ENCODE measurements around the gene SLC35E2B. TPM values are rescaled to one million over a fixed set of nuclear protein-coding genes. Genes with fewer than 3 reads are reported as not detected.

The SLC35E2B gene
- total RNA-seq, 1 donor from 2014 or later, result 38.3 TPM

DNA sequence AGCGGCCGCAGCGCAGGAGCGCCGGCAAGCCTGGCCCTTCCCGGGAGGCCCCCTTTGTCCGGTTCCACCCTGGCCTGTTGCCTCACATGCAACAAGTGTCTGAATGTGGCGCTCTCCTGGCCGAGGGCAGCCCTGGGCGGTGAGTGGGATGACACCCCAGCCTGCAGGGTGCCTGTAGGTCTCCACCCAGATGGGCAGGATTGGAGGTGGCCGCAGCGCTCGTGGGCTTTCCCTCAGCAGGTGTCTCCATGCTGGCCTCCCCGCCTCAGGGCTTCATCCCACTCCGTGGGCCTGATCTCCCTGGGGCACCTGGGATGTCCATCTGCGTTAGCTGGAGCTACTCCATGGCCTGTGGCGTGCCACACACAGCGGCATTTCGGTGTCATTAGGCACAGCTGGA lies 75.8 kb downstream of the SLC35E2B start:
- intact Hi-C loops (cut with DNase I), result no loop called here
- no peak for DNase-seq (ENCODE audit: extremely low spot score in 2 of 2)
- Histone ChIP-seq H3K36me3 (peaks cover 0 to 9% of the 10 kb centered on the region in 2 donors), H3K27me3 (no peaks in the 10 kb centered on the region), H3K4me1 (peaks cover 40% of the 10 kb centered on the region), H3K9me3 (no peaks in the 10 kb centered on the region), H3K27ac (no peak overlapping the region), H3K4me3 (peak overlapping the region; percentile 92 to 94)
- TF ChIP-seq, protein P1, sequence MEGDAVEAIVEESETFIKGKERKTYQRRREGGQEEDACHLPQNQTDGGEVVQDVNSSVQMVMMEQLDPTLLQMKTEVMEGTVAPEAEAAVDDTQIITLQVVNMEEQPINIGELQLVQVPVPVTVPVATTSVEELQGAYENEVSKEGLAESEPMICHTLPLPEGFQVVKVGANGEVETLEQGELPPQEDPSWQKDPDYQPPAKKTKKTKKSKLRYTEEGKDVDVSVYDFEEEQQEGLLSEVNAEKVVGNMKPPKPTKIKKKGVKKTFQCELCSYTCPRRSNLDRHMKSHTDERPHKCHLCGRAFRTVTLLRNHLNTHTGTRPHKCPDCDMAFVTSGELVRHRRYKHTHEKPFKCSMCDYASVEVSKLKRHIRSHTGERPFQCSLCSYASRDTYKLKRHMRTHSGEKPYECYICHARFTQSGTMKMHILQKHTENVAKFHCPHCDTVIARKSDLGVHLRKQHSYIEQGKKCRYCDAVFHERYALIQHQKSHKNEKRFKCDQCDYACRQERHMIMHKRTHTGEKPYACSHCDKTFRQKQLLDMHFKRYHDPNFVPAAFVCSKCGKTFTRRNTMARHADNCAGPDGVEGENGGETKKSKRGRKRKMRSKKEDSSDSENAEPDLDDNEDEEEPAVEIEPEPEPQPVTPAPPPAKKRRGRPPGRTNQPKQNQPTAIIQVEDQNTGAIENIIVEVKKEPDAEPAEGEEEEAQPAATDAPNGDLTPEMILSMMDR (IDR thresholded peaks at IDR 0.05), result no peak
- no peak for TF ChIP-seq POLR2A (IDR thresholded peaks at IDR 0.05)
- no peak for TF ChIP-seq POLR2AphosphoS5 (IDR thresholded peaks at IDR 0.05; ENCODE audit: insufficient read depth in 1 of 2, low read depth in 1 of 2)

DNA sequence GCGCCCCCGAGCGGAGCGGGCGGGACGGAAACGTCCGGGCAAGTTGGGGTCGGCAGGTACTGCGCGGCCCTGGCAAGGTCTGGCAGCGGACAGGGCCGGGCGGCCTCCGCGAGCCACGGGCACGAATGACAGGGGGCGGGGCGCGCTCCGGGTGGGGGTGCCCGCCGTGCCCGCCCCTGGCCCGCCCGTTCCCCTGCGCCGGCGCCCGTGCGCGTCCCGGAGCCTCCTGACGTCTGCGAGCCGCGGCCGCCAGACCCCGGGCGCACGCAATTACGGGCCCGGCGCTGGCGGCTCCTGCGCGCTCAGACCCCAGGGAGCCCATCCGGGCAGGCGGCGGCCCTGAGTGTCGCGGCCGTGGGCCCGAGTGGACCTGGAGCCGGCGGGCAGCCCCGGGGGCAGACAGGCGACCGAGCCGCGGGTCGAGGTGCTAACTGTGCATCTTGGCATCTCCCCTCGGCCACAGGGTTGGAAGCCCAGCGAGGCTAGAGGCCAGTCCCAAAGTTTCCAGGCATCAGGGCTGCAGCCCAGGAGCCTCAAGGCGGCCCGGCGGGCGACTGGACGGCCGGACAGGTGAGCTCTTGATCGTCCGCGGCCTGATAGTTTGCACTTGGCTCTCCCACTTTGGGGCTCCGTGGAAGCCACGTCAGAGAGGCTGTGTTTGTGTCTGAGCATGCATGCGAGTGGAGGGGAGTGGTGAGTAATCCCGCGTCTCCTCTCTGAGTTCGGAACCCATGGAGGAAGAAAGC lies 76.4 kb downstream of the SLC35E2B start:
- Histone ChIP-seq H3K36me3 (peaks cover 0 to 9% of the 10 kb centered on the region in 2 donors), H3K27me3 (no peaks in the 10 kb centered on the region), H3K9me3 (no peaks in the 10 kb centered on the region), H3K27ac (peak overlapping the region; percentile 100), H3K4me1 (peaks cover 40% of the 10 kb centered on the region), H3K4me3 (peak overlapping the region; percentile 92 to 94)
- DNase-seq (ENCODE audit: extremely low spot score in 2 of 2), result no peak
- intact Hi-C loops (cut with DNase I), result no loop called here
- TF ChIP-seq POLR2A (IDR thresholded peaks at IDR 0.05) (no peak), POLR2AphosphoS5 (IDR thresholded peaks at IDR 0.05; ENCODE audit: insufficient read depth in 1 of 2, low read depth in 1 of 2) (no peak)
- TF ChIP-seq, protein P1 (IDR thresholded peaks at IDR 0.05), result no peak

DNA sequence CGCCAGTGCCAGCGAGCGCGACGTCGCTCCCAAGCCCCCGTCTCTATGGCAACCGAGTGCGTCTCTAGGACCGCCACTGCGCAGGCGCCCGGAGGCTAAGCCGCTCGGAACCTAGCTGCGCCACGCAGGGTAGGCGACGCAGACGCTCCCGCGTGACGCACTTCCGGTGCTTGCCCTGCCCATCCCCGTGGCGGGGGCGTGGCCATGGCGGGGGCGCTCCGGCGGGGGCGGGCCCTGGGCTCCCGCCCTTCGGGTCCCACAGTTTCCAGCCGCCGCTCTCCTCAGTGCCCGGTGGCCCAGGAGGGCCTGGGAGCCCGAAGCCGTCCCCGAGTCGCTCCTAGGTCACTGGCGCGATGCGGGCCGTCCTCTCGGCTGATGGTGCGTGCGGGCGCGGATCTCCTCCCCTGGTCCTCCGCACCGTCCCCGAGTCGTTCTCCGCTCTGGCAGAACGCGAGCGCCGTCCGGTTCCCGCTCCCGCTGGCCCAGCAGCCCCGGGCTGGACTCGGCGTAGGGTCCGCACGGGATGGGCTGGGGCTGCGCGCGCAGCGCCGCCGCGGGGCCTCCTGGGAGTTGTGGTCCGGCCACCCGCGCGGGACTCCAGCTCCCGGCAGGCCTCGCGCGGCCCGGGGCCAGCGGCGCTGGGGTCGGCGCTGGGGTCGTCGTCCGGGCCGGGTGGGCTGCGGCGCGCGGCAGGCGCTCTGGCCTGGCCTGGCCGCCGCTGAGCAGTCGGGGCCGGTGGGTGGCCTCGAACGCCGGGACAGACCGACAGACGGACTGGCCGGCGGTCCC lies 77.1 kb downstream of the SLC35E2B start, which contains the start of gene MIB2:
TSS of gene MIB2 (plus strand) at position 245 of the 789 bp plus-strand sequence. CDS start 7,953 bp downstream, outside the sequence.
- Histone ChIP-seq H3K4me3 (peak within 1 kb of the TSS; percentile 92 to 94), H3K27ac (peak within 1 kb of the TSS; percentile 100), H3K27me3 (no peaks in the 10 kb centered on the region), H3K36me3 (peaks cover 0 to 9% of the 10 kb centered on the region in 2 donors), H3K4me1 (peaks cover 40% of the 10 kb centered on the region), H3K9me3 (no peaks in the 10 kb centered on the region)
- intact Hi-C loops (cut with DNase I), result loop anchor here (2.0 kb wide), 1 partner anchor 33 kb away; no protein-coding TSS in a partner anchor
- TF ChIP-seq POLR2A (IDR thresholded peaks at IDR 0.05) (peak in 1 of 2 donors; percentile 69), POLR2AphosphoS5 (IDR thresholded peaks at IDR 0.05; ENCODE audit: insufficient read depth in 1 of 2, low read depth in 1 of 2) (peak; percentile 81 to 89)
- TF ChIP-seq, protein P1 (IDR thresholded peaks at IDR 0.05), result no peak
- no peak for DNase-seq (ENCODE audit: extremely low spot score in 2 of 2)

DNA sequence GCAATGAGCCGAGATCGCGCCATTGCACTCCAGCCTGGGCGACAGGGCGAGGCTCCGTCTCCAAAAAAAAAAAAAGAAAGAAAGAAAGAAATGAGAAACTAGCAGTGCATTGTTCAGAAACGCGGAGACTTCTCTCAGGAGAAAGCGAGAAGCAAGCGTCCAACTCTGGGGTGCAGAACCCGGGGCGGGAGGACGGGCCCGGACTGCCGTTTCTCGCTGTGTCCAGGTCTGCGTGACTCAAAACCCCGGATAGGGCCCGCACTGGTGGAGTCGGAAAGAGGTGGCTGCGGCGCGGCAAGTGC lies 77.7 kb downstream of the SLC35E2B start:
- peak overlapping the region; percentile 92 to 94 for H3K4me3 ChIP-seq
- no peaks in the 10 kb centered on the region for H3K9me3 ChIP-seq
- H3K27ac ChIP-seq, result peak overlapping the region; percentile 100
- no peak for DNase-seq (ENCODE audit: extremely low spot score in 2 of 2)
- H3K36me3 ChIP-seq, result peaks cover 0 to 9% of the 10 kb centered on the region in 2 donors
- H3K27me3 ChIP-seq, result no peaks in the 10 kb centered on the region
- H3K4me1 ChIP-seq, result peaks cover 40% of the 10 kb centered on the region
- no peak for TF ChIP-seq POLR2AphosphoS5 (IDR thresholded peaks at IDR 0.05; ENCODE audit: insufficient read depth in 1 of 2, low read depth in 1 of 2)
- TF ChIP-seq POLR2A (IDR thresholded peaks at IDR 0.05), result no peak
- TF ChIP-seq, protein P1 (IDR thresholded peaks at IDR 0.05), result no peak
- intact Hi-C loops (cut with DNase I), result loop anchor here (2.0 kb wide), 1 partner anchor 34 kb away; no protein-coding TSS in a partner anchor

Data from vagina (tissue), 2 donors.